A549 (cell line): ENCODE measurements around the gene MT1E.

Experiments
- CEBPB ChIP-seq, 2 experiments: fragments of >200 bp in 1 of 2; sonication (Bioruptor Twin) in 1 of 2; formaldehyde crosslinking in 1 of 2; IDR thresholded peaks; 2 replicates each; pipeline ENCODE4 v1.6.1; 2012 to 2016
- CTCF ChIP-seq: fragments of >200 bp; sonication (Bioruptor Twin); formaldehyde crosslinking; IDR thresholded peaks from 3 replicates; pipeline ENCODE4 v1.5.1; 2016
- NR3C1 ChIP-seq: fragments of >200 bp; sonication (Bioruptor Twin); formaldehyde crosslinking; IDR thresholded peaks from 3 replicates; pipeline ENCODE4 v1.6.1; 2017

GRCh38 chr16:56610017-56610608 lies 15.5 kb upstream of the MT1E start:
- TF ChIP-seq CTCF (no peak), CEBPB (IDR thresholded peaks at IDR 0.05) (no peak), NR3C1 (no peak)
